K562 (cell line): ENCODE results near the gene VPS35L. TPM values are rescaled to one million over a fixed set of nuclear protein-coding genes. Genes with fewer than 3 reads are reported as not detected.
A peak's percentile ranks its signal among the peaks of the same experiment; 100 is the strongest.

Experiments used
- ATF7 ChIP-seq: fragments of 450-650 bp; IDR thresholded peaks from 2 replicates; pipeline ENCODE4 v1.7.1; 2014; ENCODE audit warnings: mild to moderate bottlenecking, moderate library complexity
- CTBP1 ChIP-seq: fragments of 450-650 bp; IDR thresholded peaks from 2 replicates; pipeline ENCODE4 v1.6.1; 2016; ENCODE audit warnings: borderline replicate concordance
- E2F3 ChIP-seq: fragments of 250-450 bp; sonication (Bioruptor Pico); IDR thresholded peaks from 2 replicates; pipeline ENCODE4 v1.4.0; 2020; ENCODE audit warnings: mild to moderate bottlenecking
- EP400 ChIP-seq: fragments of 450-650 bp; IDR thresholded peaks from 2 replicates; pipeline ENCODE4 v1.6.1; 2017; ENCODE audit warnings: antibody characterized with exemption, mild to moderate bottlenecking, moderate library complexity
- FOS ChIP-seq: IDR thresholded peaks from 3 replicates; pipeline ENCODE4 v1.6.1; 2011; ENCODE audit not compliant: insufficient read length; ENCODE audit errors: extremely low read depth
- HDGF ChIP-seq: fragments of 450-650 bp; IDR thresholded peaks from 2 replicates; pipeline ENCODE4 v1.6.1; 2016
- HLTF ChIP-seq: fragments of 450-650 bp; IDR thresholded peaks from 2 replicates; pipeline ENCODE4 v1.6.1; 2016
- L3MBTL2 ChIP-seq: fragments of 450-650 bp; IDR thresholded peaks from 2 replicates; pipeline ENCODE4 v1.6.1; 2016; ENCODE audit warnings: mild to moderate bottlenecking, moderate library complexity
- NFIC ChIP-seq: fragments of 450-650 bp; IDR thresholded peaks from 2 replicates; pipeline ENCODE4 v1.6.1; 2017; ENCODE audit warnings: mild to moderate bottlenecking, inconsistent platforms
- NONO ChIP-seq, 2 experiments: fragments of 200-400 bp in 1 of 2; fragments of 450-650 bp in 1 of 2; formaldehyde crosslinking in 1 of 2; IDR thresholded peaks; 2 replicates each; pipeline ENCODE4 v1.6.1; 2017; ENCODE audit warnings: low read depth in 2 of 2, mild to moderate bottlenecking in 2 of 2, moderate library complexity in 2 of 2, low read length in 1 of 2
- POLR2B ChIP-seq: fragments of 450-650 bp; IDR thresholded peaks from 2 replicates; pipeline ENCODE4 v1.6.1; 2018; ENCODE audit warnings: low read depth; ENCODE audit not compliant: partially characterized antibody
- POLR2G ChIP-seq: fragments of 200-400 bp; formaldehyde crosslinking; IDR thresholded peaks from 2 replicates; pipeline ENCODE4 v1.6.1; 2017; ENCODE audit warnings: low read depth, mild to moderate bottlenecking, antibody characterized with exemption, low read length, moderate library complexity
- POLR3A ChIP-seq: IDR thresholded peaks from 2 replicates; pipeline ENCODE4 v1.6.1; 2011; ENCODE audit warnings: borderline replicate concordance, mild to moderate bottlenecking, moderate library complexity; ENCODE audit not compliant: insufficient read length, insufficient read depth; ENCODE audit errors: extremely low read depth
- RB1 ChIP-seq: fragments of 450-650 bp; IDR thresholded peaks from 2 replicates; pipeline ENCODE4 v1.6.1; 2017; ENCODE audit warnings: low read depth, mild to moderate bottlenecking
- SAFB ChIP-seq: fragments of 200-400 bp; formaldehyde crosslinking; IDR thresholded peaks from 2 replicates; pipeline ENCODE4 v1.6.1; 2017; ENCODE audit warnings: low read depth, low read length, borderline replicate concordance
- SREBF2 ChIP-seq: sonication (generic); formaldehyde crosslinking; IDR thresholded peaks from 2 replicates; pipeline ENCODE4 v1.4.0; 2020; ENCODE audit warnings: mild to moderate bottlenecking, missing genetic modification reagents
- SRSF7 ChIP-seq: fragments of 200-400 bp; formaldehyde crosslinking; optimal IDR thresholded peaks from 2 replicates; pipeline ENCODE3; 2017; ENCODE audit warnings: mild to moderate bottlenecking, low read depth, low read length
- ZBED1 ChIP-seq: IDR thresholded peaks from 2 replicates; pipeline ENCODE4 v1.6.1; 2014
- ZFX ChIP-seq: sonication (generic); formaldehyde crosslinking; IDR thresholded peaks from 2 replicates; pipeline ENCODE4 v1.8.0; 2022; ENCODE audit warnings: mild to moderate bottlenecking, missing genetic modification reagents, moderate library complexity
- ZNF764 ChIP-seq: fragments of 250-450 bp; sonication (Bioruptor Pico); IDR thresholded peaks from 2 replicates; pipeline ENCODE4 v1.4.0; 2020; ENCODE audit warnings: low read depth, mild to moderate bottlenecking, moderate library complexity
- polyA plus RNA-seq, 8 experiments: library from polyadenylated mRNA; depleted of rRNA in 4 of 8; stranded (reverse) in 5 of 8; unstranded in 3 of 8; fragments of >200 nt; fragmentation: Nextera tagmentation in 2 of 8; fragmentation: Illumina TruSeq in 1 of 8; extraction: Ambion mirVana in 2 of 8; extraction: Trizol in 1 of 8; gene quantifications; 2 replicates each; pipeline versions ENCODE4 v1.2.1 to v1.2.3, GENCODE V29; 2011 to 2014; ENCODE audit warnings: inconsistent platforms in 1 of 8, missing spikeins in 1 of 8
- total RNA-seq, 7 experiments: library from RNA; depleted of rRNA in 6 of 7; stranded (reverse); fragments of >200 nt in 6 of 7; fragmentation: Illumina TruSeq in 2 of 7; extraction: Trizol in 2 of 7; gene quantifications; 2 replicates each; pipeline versions ENCODE4 v1.2.1 to v1.2.3, GENCODE V29; 2011 to 2021; ENCODE audit warnings: low replicate concordance in 1 of 7
- TF ChIP-seq, protein P1 (sequence below), 2 experiments: fragments of 450-650 bp in 1 of 2; sonication (generic) in 1 of 2; formaldehyde crosslinking in 1 of 2; IDR thresholded peaks in 1 of 2; conservative IDR thresholded peaks in 1 of 2; 2 replicates each; pipeline versions ENCODE4 v1.6.1 to v1.8.1; 2016 to 2023; ENCODE audit warnings: mild to moderate bottlenecking in 2 of 2, moderate library complexity in 2 of 2, inconsistent platforms in 1 of 2, missing genetic modification reagents in 1 of 2
- TF ChIP-seq, protein P2 (sequence below), 2 experiments: fragments of 450-650 bp; conservative IDR thresholded peaks; 2 replicates each; pipeline ENCODE4 v1.6.1; 2017; ENCODE audit warnings: mild to moderate bottlenecking in 2 of 2, moderate library complexity in 2 of 2
- TF ChIP-seq, protein P3 (sequence below): fragments of 250-450 bp; sonication (Bioruptor Pico); IDR thresholded peaks from 2 replicates; pipeline ENCODE4 v1.4.0; 2020; ENCODE audit warnings: mild to moderate bottlenecking, moderate library complexity

The VPS35L gene
- total and polyA plus RNA-seq, 9 of the 15 experiments (the other 6 are each of a cell fraction or from before 2014, with no cell fraction given): 10.2 to 30.4 (median 20.1) TPM

DNA sequence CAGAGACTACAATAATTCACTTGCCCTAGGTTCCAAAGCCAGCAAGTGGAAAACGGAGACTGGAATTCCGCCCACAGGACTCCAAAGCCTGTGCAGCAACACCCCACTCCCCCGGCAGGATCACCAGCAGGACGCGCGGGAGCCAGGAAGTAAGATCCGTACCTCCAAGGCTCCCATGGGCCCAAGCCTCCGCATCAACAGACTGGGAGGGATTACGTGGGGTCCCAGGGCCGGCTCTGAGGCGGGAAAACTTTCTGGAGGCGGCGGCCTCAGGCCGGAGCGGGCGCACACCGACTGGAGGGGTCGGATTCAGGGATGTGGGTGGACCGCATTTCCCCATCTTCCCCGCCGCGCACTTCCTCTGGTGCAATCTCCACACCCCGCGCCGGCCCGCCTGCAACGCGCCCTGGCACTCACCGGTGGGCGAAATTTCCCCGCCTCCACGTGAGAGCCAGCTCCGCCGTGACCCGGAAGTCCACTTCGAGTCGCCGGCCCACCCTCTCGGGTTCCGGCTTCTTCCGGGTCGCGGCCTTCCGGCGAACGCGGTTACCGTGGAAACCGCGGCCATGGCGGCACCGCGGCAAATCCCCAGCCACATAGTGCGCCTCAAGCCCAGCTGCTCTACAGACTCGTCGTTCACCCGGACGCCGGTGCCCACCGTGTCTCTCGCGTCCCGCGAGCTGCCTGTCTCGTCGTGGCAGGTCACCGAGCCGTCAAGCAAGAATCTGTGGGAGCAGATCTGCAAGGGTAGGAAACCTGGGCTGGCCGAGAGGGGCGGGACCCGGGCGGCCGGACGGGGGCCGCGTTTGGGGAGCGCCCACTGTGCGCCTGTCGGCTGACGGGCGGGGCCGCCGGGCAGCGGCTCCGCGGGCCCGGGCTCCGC, 162.5 kb downstream of the VPS35L start, which contains the start of the genes IQCK and KNOP1 (continued):
- TF ChIP-seq FOS (no peak), HLTF (0 out of 2 replicates have a peak, but pooled peaks have one; percentile 38), L3MBTL2 (peak; percentile 38; the same call in 1 of the 2 replicates), ZNF764 (CRISPR knock-in tag) (no peak), POLR2B (peak; percentile 22), SAFB (peak; percentile 15; the same call in 1 of the 2 replicates), ZBED1 (no peak), NFIC (no peak), ATF7 (peak; percentile 62; the same call in 1 of the 2 replicates), CTBP1 (peak; percentile 57; the same call in 1 of the 2 replicates), SREBF2 (CRISPR knock-in tag) (0 out of 2 replicates have a peak, but pooled peaks have one; percentile 58), HDGF (no peak), E2F3 (0 out of 2 replicates have a peak, but pooled peaks have one; percentile 67), POLR2G (peak; percentile 87), ZFX (CRISPR knock-in tag) (peak; percentile 58; the same call in 1 of the 2 replicates), SRSF7 (no peak), EP400 (peak; percentile 98), RB1 (peak; percentile 70; the same call in 1 of the 2 replicates), NONO (IDR thresholded peaks at IDR 0.05; ENCODE audit: low read depth in 2 of 2, low read length in 1 of 2) (0 out of 4 replicates have a peak, but pooled peaks of 1 of the 2 experiments have one; percentile 62), POLR3A (no peak)
- TF ChIP-seq, protein P1, sequence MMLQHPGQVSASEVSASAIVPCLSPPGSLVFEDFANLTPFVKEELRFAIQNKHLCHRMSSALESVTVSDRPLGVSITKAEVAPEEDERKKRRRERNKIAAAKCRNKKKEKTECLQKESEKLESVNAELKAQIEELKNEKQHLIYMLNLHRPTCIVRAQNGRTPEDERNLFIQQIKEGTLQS (IDR thresholded peaks at IDR 0.05): no peak
- TF ChIP-seq, protein P1 (CRISPR knock-in tag; conservative IDR thresholded peaks at IDR 0.05): no peak
- TF ChIP-seq, protein P2, sequence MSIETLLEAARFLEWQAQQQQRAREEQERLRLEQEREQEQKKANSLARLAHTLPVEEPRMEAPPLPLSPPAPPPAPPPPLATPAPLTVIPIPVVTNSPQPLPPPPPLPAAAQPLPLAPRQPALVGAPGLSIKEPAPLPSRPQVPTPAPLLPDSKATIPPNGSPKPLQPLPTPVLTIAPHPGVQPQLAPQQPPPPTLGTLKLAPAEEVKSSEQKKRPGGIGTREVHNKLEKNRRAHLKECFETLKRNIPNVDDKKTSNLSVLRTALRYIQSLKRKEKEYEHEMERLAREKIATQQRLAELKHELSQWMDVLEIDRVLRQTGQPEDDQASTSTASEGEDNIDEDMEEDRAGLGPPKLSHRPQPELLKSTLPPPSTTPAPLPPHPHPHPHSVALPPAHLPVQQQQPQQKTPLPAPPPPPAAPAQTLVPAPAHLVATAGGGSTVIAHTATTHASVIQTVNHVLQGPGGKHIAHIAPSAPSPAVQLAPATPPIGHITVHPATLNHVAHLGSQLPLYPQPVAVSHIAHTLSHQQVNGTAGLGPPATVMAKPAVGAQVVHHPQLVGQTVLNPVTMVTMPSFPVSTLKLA (conservative IDR thresholded peaks at IDR 0.05): peak; percentile 97 to 99
- TF ChIP-seq, protein P3, sequence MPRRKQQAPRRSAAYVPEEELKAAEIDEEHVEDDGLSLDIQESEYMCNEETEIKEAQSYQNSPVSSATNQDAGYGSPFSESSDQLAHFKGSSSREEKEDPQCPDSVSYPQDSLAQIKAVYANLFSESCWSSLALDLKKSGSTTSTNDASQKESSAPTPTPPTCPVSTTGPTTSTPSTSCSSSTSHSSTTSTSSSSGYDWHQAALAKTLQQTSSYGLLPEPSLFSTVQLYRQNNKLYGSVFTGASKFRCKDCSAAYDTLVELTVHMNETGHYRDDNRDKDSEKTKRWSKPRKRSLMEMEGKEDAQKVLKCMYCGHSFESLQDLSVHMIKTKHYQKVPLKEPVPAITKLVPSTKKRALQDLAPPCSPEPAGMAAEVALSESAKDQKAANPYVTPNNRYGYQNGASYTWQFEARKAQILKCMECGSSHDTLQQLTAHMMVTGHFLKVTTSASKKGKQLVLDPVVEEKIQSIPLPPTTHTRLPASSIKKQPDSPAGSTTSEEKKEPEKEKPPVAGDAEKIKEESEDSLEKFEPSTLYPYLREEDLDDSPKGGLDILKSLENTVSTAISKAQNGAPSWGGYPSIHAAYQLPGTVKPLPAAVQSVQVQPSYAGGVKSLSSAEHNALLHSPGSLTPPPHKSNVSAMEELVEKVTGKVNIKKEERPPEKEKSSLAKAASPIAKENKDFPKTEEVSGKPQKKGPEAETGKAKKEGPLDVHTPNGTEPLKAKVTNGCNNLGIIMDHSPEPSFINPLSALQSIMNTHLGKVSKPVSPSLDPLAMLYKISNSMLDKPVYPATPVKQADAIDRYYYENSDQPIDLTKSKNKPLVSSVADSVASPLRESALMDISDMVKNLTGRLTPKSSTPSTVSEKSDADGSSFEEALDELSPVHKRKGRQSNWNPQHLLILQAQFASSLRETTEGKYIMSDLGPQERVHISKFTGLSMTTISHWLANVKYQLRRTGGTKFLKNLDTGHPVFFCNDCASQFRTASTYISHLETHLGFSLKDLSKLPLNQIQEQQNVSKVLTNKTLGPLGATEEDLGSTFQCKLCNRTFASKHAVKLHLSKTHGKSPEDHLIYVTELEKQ: no peak
